Testis (tissue), 3 donors: Measurements from ENCODE around the gene MPZL3. TPM values are rescaled to one million over a fixed set of nuclear protein-coding genes. Genes with fewer than 3 reads are reported as not detected.

ENCODE experiments used
- DNase-seq: peaks from one replicate; pipeline ENCODE4 v3.0.0-alpha.2; 2019
- H3K27ac ChIP-seq, 2 donors: fragments of 200-600 bp; sonication (generic); one replicate each; pipeline ENCODE4 v1.5.1; 2019
- H3K27me3 ChIP-seq: fragments of 200-600 bp; sonication (generic); one replicate; pipeline ENCODE4 v1.5.1; 2019
- H3K36me3 ChIP-seq: fragments of 200-600 bp; sonication (generic); one replicate; pipeline ENCODE4 v1.5.1; 2017; ENCODE audit warnings: low read depth; ENCODE audit errors: missing control alignments
- H3K4me1 ChIP-seq: fragments of 200-600 bp; sonication (generic); one replicate; pipeline ENCODE4 v1.5.1; 2019
- H3K4me3 ChIP-seq, 2 donors: fragments of 200-600 bp; sonication (generic); one replicate each; pipeline ENCODE4 v1.5.1; 2017 to 2019
- H3K9me3 ChIP-seq: fragments of 200-600 bp; sonication (generic); one replicate; pipeline ENCODE4 v1.5.1; 2017
- POLR2A ChIP-seq: fragments of 450-650 bp; IDR thresholded peaks from one replicate; pipeline ENCODE4 v1.6.1; 2017; ENCODE audit warnings: antibody characterized with exemption, mild to moderate bottlenecking, moderate library complexity
- WGBS, 2 donors: methylation state at CpG; one replicate each; pipeline ENCODE4 v1.1.5; 2018; 5-methylcytosine and 5-hydroxymethylcytosine counted together
- intact Hi-C: fragments of 100-400 bp; cut with DNase I; formaldehyde crosslinking; loops from one replicate; pipeline ENCODE4 v1.15.1; 2023; ENCODE audit warnings: low total_unique reads
- polyA plus RNA-seq: library from polyadenylated mRNA; stranded (reverse); fragments of 350-450 nt; fragmentation: Illumina TruSeq; extraction: RNeasy Lipid Tissue Mini Kit (QIAGEN cat#74804); gene quantifications from one replicate; pipeline ENCODE4 v1.2.3, GENCODE V29; 2014; ENCODE audit warnings: low read depth, low replicate concordance; ENCODE audit not compliant: insufficient read depth
- total RNA-seq, 2 donors: library from RNA; depleted of rRNA; stranded (reverse); fragments of >200 nt; gene quantifications; one replicate each; pipeline ENCODE4 v1.2.3, GENCODE V29; 2016
- TF ChIP-seq, protein P1 (sequence below), 3 experiments: fragments of 450-650 bp in 2 of 3; fragments of 200-600 bp in 1 of 3; sonication (generic) in 1 of 3; IDR thresholded peaks; one replicate each; pipeline ENCODE4 v1.5.1; 2016 to 2019; ENCODE audit warnings: antibody characterized with exemption in 3 of 3, mild to moderate bottlenecking in 2 of 3, moderate library complexity in 1 of 3

The MPZL3 gene
- total and polyA plus RNA-seq, 3 donors from 2014 or later, result 2.4 to 3.4 (median 3.2) TPM

GRCh38 chr11:118222437-118222836 is 29.7 kb downstream of the MPZL3 start:
- intact Hi-C loops, result no loop called here

DNA sequence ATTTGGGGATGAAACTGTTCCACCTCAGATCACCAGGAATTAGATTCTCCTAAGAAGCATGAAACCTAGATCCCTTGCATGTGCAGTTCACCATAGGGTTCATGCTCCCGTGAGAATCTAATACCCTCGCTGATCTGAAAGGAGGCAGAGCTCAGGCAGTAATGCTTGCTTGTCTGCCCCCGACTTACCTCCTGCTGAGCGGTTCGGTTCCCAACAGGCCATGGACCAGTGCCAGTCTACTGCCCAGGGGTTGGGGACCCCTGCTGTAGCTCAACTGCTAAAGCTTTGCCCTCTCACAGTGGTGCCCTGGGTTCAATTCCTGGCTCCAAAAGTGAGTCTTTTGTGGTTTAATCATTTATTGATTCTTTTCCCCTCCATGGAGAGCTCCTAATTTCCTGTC is 30.7 kb downstream of the MPZL3 start:
- Histone ChIP-seq H3K4me1 (no peaks in the 10 kb centered on the region), H3K9me3 (no peaks in the 10 kb centered on the region), H3K27ac (no peak overlapping the region), H3K27me3 (no peaks in the 10 kb centered on the region), H3K4me3 (no peak overlapping the region), H3K36me3 (no peaks in the 10 kb centered on the region)
- 79 to 87% methylated on average over 5 of the region's 5 CpGs for WGBS, 2 donors
- no peak for DNase-seq
- TF ChIP-seq, protein P1, sequence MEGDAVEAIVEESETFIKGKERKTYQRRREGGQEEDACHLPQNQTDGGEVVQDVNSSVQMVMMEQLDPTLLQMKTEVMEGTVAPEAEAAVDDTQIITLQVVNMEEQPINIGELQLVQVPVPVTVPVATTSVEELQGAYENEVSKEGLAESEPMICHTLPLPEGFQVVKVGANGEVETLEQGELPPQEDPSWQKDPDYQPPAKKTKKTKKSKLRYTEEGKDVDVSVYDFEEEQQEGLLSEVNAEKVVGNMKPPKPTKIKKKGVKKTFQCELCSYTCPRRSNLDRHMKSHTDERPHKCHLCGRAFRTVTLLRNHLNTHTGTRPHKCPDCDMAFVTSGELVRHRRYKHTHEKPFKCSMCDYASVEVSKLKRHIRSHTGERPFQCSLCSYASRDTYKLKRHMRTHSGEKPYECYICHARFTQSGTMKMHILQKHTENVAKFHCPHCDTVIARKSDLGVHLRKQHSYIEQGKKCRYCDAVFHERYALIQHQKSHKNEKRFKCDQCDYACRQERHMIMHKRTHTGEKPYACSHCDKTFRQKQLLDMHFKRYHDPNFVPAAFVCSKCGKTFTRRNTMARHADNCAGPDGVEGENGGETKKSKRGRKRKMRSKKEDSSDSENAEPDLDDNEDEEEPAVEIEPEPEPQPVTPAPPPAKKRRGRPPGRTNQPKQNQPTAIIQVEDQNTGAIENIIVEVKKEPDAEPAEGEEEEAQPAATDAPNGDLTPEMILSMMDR (IDR thresholded peaks at IDR 0.05), result no peak
- TF ChIP-seq POLR2A, result no peak
- intact Hi-C loops, result no loop called here

More at GRCh38 chr11:118222437-118222836, 29.7 kb downstream of the MPZL3 start:
- no peaks in the 10 kb centered on the region for H3K9me3 ChIP-seq
- no peaks in the 10 kb centered on the region for H3K27me3 ChIP-seq
- H3K27ac ChIP-seq, result no peak overlapping the region
- no peak overlapping the region for H3K4me3 ChIP-seq
- 58 to 60% methylated on average over 4 of the region's 4 CpGs for WGBS, 2 donors
- DNase-seq, result no peak
- H3K4me1 ChIP-seq, result no peaks in the 10 kb centered on the region
- no peak for TF ChIP-seq POLR2A
- TF ChIP-seq, protein P1 (IDR thresholded peaks at IDR 0.05), result no peak
- no peaks in the 10 kb centered on the region for H3K36me3 ChIP-seq

DNA sequence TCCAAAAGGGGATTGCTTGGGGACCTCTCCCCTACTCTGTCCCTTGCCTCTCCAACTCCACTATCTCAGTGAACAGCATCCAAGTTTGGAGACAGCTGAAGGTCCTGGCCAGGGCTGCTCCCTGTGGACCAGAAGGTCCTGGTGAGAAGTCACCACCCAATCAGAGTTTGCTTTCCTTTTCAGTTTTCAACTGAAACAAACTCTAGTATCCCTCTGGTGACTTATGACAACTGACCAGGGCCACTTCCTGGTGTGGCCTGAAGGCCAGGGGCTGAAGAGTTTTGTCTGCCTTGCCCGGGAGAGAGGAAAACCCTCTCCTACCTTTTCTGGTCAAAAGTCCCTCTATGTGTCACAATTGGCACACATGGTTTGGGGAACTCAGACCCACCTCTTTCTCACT is 32.4 kb downstream of the MPZL3 start:
- no peaks in the 10 kb centered on the region for H3K36me3 ChIP-seq
- no peaks in the 10 kb centered on the region for H3K27me3 ChIP-seq
- intact Hi-C loops, result no loop called here
- no peak overlapping the region for H3K27ac ChIP-seq
- no peak for TF ChIP-seq POLR2A
- TF ChIP-seq, protein P1 (IDR thresholded peaks at IDR 0.05), result no peak
- no peak overlapping the region for H3K4me3 ChIP-seq
- no peaks in the 10 kb centered on the region for H3K9me3 ChIP-seq
- no peak for DNase-seq
- H3K4me1 ChIP-seq, result no peaks in the 10 kb centered on the region
- 78 to 87% methylated on average over 1 of the region's 1 CpG for WGBS, 2 donors

GRCh38 chr11:118219244-118219643 is 32.9 kb downstream of the MPZL3 start:
- Histone ChIP-seq H3K4me3 (no peak overlapping the region), H3K27ac (no peak overlapping the region), H3K4me1 (no peaks in the 10 kb centered on the region), H3K9me3 (no peaks in the 10 kb centered on the region), H3K36me3 (no peaks in the 10 kb centered on the region), H3K27me3 (no peaks in the 10 kb centered on the region)
- TF ChIP-seq POLR2A, result no peak
- TF ChIP-seq, protein P1 (IDR thresholded peaks at IDR 0.05), result no peak
- DNase-seq, result no peak
- intact Hi-C loops, result no loop called here

DNA sequence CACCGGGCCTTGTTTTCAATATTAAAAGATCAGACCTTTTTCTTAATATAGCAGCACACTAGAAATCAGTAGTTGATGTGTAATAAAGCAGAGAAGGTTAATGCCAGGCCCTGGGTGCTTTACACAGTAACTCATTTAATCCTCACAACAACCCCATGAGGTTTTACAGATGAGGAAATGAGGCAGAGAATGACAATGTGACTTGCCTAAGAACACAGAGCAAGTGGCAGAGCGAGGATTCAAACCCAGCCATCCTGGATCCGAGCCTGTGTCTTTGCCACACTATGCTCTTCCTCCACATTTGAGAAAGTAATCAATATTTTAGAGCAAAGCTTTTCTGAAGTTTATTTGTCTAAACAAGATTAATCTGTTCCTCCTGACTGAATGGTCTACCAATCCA is 34.6 kb downstream of the MPZL3 start:
- Histone ChIP-seq H3K36me3 (no peaks in the 10 kb centered on the region), H3K4me3 (no peak overlapping the region), H3K4me1 (no peaks in the 10 kb centered on the region), H3K27ac (no peak overlapping the region), H3K27me3 (no peaks in the 10 kb centered on the region), H3K9me3 (no peaks in the 10 kb centered on the region)
- 91 to 94% methylated on average over 3 of the region's 3 CpGs for WGBS, 2 donors
- no peak for DNase-seq
- TF ChIP-seq POLR2A, result no peak
- intact Hi-C loops, result no loop called here
